ENCODE data around the gene GNPAT.

DNA sequence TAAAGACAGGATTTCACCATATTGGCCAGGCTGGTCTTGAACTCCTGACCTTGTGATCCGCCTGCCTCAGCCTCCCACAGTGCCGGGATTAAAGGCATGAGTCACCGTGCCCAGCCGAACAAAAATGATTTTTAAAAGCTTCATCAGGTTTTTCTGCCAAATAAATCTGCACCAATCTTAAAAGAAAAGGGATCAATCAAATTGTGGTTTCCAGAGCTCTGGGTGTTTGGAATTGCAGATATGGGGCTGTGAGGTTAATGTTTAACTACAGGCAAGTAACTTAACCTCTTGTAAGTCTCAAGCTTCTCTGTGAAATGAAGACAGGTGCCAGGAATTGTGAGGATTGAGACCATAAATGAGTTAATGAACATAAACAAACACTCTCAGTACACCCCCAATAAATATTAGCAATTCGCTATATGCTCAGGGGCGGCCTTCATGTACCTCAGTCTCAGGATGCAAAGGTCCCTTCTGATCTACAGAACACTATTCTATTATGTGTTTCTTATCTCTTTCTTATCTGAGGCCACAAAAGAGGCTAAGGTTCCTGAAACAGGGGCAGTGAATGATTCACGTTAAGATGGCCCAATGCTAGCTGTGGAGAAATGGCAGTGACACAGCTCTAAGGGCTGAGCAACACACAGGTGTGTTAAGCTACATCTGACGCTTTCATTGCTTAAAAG, 7.1 kb upstream of the GNPAT start:
- TF ChIP-seq BRCA1 (IDR thresholded peaks at IDR 0.05; ENCODE audit: low read depth, low read length) (no peak), TBP (IDR thresholded peaks at IDR 0.05; ENCODE audit: low read depth, low read length) (no peak), GABPA (IDR thresholded peaks at IDR 0.05; ENCODE audit: borderline replicate concordance, insufficient read depth, low read length) (no peak), POLR2A (IDR thresholded peaks at IDR 0.05; ENCODE audit: control extremely low read depth in 1 of 2, low read depth in 2 of 2, low read length in 2 of 2) (no peak), TAF1 (IDR thresholded peaks at IDR 0.05; ENCODE audit: low read depth, low read length) (no peak), POLR2AphosphoS5 (IDR thresholded peaks at IDR 0.05; ENCODE audit: low read depth, low read length) (no peak), CHD2 (IDR thresholded peaks at IDR 0.05; ENCODE audit: low read length) (no peak), NANOG (IDR thresholded peaks at IDR 0.05; ENCODE audit: insufficient read depth, low read depth, low read length, poor library complexity, severe bottlenecking) (no peak), JUND (IDR thresholded peaks at IDR 0.05; ENCODE audit: low read length) (no peak), SUZ12 (IDR thresholded peaks at IDR 0.05; ENCODE audit: low read length) (no peak)
- TF ChIP-seq, protein P1, sequence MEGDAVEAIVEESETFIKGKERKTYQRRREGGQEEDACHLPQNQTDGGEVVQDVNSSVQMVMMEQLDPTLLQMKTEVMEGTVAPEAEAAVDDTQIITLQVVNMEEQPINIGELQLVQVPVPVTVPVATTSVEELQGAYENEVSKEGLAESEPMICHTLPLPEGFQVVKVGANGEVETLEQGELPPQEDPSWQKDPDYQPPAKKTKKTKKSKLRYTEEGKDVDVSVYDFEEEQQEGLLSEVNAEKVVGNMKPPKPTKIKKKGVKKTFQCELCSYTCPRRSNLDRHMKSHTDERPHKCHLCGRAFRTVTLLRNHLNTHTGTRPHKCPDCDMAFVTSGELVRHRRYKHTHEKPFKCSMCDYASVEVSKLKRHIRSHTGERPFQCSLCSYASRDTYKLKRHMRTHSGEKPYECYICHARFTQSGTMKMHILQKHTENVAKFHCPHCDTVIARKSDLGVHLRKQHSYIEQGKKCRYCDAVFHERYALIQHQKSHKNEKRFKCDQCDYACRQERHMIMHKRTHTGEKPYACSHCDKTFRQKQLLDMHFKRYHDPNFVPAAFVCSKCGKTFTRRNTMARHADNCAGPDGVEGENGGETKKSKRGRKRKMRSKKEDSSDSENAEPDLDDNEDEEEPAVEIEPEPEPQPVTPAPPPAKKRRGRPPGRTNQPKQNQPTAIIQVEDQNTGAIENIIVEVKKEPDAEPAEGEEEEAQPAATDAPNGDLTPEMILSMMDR (IDR thresholded peaks at IDR 0.05; ENCODE audit: control extremely low read depth in 1 of 3, insufficient read depth in 1 of 3, low read depth in 1 of 3, low read length in 3 of 3), result no peak
- TF ChIP-seq, protein P2, sequence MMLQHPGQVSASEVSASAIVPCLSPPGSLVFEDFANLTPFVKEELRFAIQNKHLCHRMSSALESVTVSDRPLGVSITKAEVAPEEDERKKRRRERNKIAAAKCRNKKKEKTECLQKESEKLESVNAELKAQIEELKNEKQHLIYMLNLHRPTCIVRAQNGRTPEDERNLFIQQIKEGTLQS (IDR thresholded peaks at IDR 0.05; ENCODE audit: insufficient read depth, low read depth, low read length), result no peak
